Measurements from ENCODE around the gene DMPK.
"Not testable (repeated sequence)": the region's sequence is repeated elsewhere in the genome, so short reads cannot be mapped to it uniquely, and the experiment has no call there.

Gene DMPK

GRCh38 chr19:45767881-45768654 is 14.2 kb downstream of the DMPK start:
- peak; percentile 61 for DNase-seq

DNA sequence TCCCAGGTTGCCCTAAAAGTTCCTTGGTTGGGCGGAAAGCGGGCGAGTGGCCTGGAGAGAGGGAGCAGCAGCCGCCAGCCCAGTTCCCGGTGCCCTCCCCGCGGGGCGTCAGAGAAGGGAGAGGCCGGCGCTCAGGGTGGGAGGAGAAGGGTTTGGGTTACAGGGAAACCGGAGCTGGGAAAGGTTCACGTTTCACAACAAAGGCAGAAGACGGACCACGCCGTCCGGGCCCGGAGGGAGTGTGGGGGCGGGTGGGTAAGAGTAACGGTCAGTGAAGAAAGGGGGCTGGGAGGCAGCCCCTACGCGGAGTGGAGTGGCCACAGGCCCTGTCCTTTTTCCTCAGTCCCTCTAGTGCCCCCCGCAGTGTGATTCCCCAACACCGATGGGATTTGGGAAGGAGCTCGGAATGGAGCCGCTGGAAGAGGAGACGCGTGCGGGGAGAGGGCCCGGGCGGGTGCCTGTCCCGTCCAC is 14.8 kb downstream of the DMPK start:
- peak; percentile 86 for DNase-seq

GRCh38 chr19:45766869-45767346 is 15.4 kb downstream of the DMPK start:
- peak; percentile 31 for DNase-seq

GRCh38 chr19:45766296-45766868 is 15.9 kb downstream of the DMPK start:
- DNase-seq, result no peak

- DNase-seq, result no peak
These were observed 16.5 kb downstream of the DMPK start for GRCh38 chr19:45765702-45766295.

- no peak for DNase-seq
These were observed 17.2 kb downstream of the DMPK start for GRCh38 chr19:45764945-45765701.

GRCh38 chr19:45764475-45764874 is 17.8 kb downstream of the DMPK start:
- DNase-seq, result no peak

DNA sequence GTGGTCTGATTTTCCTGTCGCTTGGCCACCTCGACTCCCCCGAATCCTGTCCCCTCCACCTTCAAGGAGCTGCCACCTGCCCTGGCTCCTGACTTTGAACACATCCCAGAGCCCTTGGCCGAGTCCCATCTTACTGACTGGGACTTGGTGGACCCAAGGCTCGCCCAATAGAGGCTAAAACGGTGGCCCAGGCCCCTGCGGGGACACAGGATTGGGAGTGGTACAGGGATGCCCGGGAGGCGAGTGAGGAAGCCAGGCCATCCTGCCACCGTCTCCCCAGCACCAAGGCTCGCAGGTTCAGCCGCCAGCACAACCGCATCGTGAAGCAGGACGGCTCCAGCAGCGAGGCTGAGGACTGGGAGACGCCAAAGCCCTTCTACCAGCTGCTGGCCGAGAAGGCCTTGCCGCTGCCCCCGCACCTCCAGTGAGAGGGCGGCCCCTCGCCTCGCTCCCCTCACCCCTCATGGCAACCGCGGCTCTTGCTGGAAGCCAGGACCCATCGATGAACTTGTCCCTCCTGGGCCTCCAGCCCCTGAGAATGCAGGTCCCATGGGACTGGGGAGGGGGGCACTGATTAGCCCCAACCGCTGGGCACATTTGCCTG is 18.5 kb downstream of the DMPK start:
- no peak for DNase-seq

- no peak for DNase-seq
These were observed 19.2 kb downstream of the DMPK start for GRCh38 chr19:45762870-45763631.

DNA sequence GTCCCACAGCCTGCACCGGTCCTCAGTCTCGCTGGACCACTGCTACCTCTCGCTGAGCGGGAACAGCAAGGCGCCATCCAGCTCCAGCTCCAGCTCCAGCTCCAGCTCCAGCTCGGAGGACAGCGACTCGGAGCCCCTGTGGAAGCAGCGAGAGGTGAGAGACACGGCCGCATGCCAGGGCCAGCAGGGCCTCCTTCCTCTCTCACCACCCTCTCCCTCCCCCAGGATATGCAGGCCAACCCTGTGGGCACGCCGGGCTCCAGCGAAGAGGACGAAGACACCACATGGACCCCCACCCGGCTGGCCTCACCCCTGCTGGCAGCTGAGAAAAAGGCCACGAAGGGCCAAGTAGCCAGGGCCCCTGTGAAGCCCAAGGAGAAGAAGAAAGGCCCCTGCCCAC is 20.6 kb downstream of the DMPK start:
- DNase-seq, result no peak

GRCh38 chr19:45758921-45759320 is 23.4 kb downstream of the DMPK start:
- DNase-seq, result no peak

DNA sequence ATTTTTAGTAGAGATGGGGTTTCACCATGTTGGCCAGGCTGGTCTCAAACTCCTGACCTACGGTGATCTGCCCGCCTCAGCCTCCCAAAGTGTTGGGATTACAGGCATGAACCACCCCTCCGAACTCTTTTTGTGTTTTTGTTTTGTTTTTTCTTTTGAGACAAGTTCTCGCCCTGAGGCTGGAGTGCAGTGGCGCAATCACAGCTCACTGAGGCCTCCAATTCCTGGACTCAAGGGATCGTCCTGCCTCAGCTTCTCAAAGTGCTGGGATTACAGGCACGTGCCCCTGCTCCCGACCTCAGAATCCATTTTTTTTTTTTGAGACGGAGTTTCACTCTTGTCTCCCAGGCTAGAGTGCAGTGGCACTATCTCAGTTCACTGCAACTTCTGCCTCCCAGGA is 24.6 kb downstream of the DMPK start:
- DNase-seq, result no peak

DNA sequence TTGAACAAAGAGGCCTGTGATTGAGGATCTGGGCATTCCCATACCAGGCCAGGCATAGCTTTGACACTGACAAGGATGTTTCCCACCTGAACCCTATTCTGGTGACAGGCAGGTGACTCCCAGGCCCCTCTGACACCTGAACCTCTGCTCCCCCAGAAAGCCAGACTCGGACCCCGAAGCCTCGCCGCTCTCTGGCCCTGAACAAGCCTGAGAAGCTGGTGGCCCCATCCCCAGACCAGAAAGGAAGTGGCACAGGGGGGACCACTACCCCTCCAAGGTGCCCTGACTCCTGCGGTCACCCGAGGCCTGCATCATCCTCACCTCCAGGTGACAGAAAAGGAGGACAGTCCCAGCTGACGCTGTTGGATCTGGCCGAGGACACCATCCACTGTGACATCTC is 28.0 kb downstream of the DMPK start:
- DNase-seq, result no peak

DNA sequence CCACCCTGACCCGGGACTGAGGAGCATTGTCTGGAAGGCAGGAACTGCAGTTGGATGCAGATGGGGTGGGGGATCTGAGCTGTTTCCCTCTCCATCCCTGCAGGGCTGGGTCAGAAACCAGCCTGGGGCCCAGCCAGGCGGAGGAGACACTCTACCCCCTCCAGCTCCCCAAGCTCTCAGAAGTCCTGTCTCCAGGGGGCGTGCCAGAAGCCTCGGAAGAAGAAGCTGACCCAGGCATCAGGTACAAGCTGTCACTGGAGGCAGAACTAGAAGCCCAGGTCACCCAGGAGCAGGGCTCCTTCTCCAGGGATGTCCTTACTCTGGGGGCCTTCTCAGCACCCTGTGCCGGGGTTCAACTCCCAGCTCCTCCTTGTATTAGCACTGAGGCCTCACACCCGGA is 28.7 kb downstream of the DMPK start:
- no peak for DNase-seq

- no peak for DNase-seq
These were observed 29.7 kb downstream of the DMPK start for GRCh38 chr19:45752639-45753038.

GRCh38 chr19:45751483-45751882 is 30.8 kb downstream of the DMPK start:
- not testable (repeated sequence) for DNase-seq

DNA sequence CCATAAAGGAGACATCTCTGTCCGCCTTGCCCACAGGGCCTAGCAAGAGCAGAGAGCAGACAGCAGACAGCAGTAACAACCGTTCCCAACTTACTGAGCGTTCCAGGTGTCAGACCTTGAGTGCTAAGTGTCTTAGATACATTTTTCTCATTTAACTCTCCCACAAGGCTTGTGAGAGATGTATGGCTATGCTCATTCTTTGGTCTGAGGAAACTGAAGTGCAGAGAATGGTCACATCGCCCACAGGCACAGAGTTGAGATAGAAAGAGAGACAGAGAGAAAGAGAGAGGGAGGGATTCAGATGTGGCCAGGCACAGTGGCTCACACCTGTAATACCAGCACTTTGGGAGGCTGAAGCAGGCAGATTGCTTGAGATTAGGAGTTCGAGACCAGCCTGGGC is 34.8 kb downstream of the DMPK start:
- DNase-seq, result no peak

DNA sequence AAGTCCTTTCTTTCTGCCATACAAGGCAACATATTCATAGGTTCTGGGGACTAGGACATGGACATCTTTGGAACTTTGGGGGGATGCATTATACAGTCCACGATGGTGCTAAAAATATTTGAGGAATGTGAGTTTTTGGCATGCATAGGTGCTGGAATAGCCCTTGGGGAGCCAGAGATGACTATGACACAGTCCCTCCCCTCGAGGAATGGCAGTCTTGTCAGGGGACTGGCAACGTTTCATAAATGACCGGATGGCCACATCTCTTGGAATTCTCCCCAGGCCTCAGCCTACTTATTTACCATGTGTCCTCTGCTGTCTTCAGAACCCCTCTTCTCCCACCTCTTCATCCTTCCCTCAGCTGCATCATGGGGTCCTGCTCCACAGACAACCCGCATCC is 35.4 kb downstream of the DMPK start:
- DNase-seq, result no peak

DNA sequence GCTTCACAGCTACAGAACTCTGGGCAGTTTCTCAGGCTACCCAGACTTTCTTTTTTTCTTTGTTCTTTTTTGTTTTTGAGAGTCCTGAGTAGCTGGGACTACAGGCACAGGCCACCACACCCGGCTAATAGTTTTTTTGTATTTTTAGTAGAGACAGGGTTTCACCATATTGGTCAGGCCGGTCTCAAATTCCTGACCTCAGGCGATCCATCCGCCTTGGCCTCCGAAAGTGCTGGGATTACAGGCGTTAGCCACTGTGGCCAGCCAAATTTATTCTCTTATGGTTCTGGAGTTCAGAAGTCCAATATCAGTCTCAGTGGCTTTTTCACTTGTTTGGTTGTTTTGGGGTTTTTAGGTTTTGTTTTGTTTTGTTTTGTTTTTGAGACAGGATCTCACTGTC is 36.7 kb downstream of the DMPK start:
- no peak for DNase-seq

- DNase-seq, result no peak
These were observed 39.3 kb downstream of the DMPK start for GRCh38 chr19:45742969-45743368.

DNA sequence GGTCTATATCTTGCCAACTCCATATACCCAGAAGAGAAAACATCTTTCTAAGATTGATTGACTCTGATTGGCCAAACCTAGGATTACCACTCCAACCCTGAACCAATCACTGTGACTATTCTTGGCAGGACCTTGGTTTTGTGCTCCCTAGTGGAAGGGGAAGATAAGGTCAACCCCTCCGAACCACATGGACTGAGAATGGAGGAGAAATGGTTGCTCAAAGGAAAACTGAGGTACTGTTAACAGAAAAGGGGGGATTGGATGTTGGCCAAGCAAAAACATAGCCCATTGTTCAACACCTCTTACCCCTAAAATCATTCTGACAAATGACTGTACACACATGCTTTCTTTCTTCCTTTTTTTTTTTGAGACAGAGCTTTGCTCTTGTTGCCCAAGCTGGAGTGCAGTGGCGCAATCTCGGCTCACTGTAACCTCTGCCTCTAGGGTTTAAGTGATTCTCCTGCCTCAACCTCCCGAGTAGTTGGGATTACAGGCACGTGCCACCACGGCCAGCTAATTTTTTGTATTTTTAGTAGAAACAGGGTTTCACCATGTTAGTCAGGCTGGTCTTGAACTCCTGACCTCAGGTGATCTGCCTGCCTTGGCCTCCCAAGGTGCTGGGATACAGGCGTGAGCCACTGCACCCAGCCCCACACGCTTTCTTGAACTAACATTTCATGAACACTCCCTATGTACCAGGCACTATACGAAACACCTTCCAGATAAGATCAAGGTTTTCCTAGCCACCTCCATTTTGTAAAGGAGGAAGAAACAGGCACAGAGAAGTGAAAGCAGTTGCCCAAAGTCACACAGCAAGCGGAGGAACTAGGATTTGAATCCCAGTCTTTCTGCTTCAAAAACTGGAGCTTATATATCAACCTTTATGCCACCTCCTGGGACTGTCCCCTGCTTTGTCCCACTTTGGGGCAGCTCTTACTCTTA is 42.5 kb downstream of the DMPK start:
- no peak for DNase-seq
